Stimulated activated CD4-positive, alpha-beta T cell treated with anti-CD3 and anti-CD28 coated beads, Interleukin-12 subunit alpha, Interleukin-12 subunit beta, amount 100 ng/mL, for 48 hours (primary cell): ENCODE measurements around the gene P4HTM.

Experiments
- DNase-seq, 3 donors: peaks; one replicate each; pipeline ENCODE4 v3.0.0-alpha.2; 2020; ENCODE audit warnings: low read depth in 2 of 3, low spot score in 1 of 3

Gene P4HTM

GRCh38 chr3:49023775-49024174 lies 33.7 kb downstream of the P4HTM start:
- no peak for DNase-seq

GRCh38 chr3:49024449-49024848 lies 34.4 kb downstream of the P4HTM start:
- no peak for DNase-seq

- DNase-seq = no peak
Measured at GRCh38 chr3:49025005-49025792, 35.2 kb downstream of the P4HTM start.

- DNase-seq = no peak
Measured at GRCh38 chr3:49025793-49026520, 35.9 kb downstream of the P4HTM start.

- DNase-seq = no peak
Measured at GRCh38 chr3:49026536-49026935, 36.5 kb downstream of the P4HTM start.

- DNase-seq = no peak
Measured at GRCh38 chr3:49027634-49028033, 37.6 kb downstream of the P4HTM start.

GRCh38 chr3:49028298-49028672 lies 38.2 kb downstream of the P4HTM start:
- no peak for DNase-seq

GRCh38 chr3:49028673-49029562 lies 38.9 kb downstream of the P4HTM start, which contains the start of gene IMPDH2:
Gene IMPDH2, minus strand, starts transcription at chr3:49029398. Its CDS starts 48 bp downstream, at chr3:49029350.
- DNase-seq = peak; percentile 90

GRCh38 chr3:49029563-49029884 lies 39.5 kb downstream of the P4HTM start:
- no peak for DNase-seq

- DNase-seq = no peak
Measured at GRCh38 chr3:49030321-49030720, 40.3 kb downstream of the P4HTM start.

- no peak for DNase-seq
Measured at GRCh38 chr3:49032646-49033304, 42.7 kb downstream of the P4HTM start.

- DNase-seq = no peak
Measured at GRCh38 chr3:49034650-49035049, 44.6 kb downstream of the P4HTM start.

GRCh38 chr3:49035281-49035680 lies 45.2 kb downstream of the P4HTM start:
- DNase-seq = no peak

- DNase-seq = no peak
Measured at GRCh38 chr3:49053543-49053942, 63.5 kb downstream of the P4HTM start.

- no peak for DNase-seq
Measured at GRCh38 chr3:49054344-49054862, 64.4 kb downstream of the P4HTM start.
